ENCODE results near the gene ILF3.

Gene ILF3

DNA sequence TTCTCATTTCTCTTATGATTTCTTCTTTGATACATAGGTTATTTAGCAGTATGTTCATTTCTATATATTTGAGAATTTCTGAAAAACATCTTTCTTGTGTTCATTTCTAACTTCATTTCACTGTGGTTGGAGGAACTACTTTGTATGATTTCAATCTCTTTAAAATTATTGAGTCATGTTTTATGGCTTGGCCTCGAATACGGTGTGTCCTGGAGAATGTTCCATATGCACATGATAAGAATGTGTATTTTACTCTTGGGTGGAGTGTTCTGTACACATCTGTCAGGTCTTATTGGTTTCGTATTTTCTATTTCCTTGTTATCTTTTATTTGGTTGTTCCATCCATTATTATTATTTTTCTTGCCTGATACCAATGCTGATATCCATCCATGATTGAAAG lies 86.7 kb downstream of the ILF3 start:
- H3K9me3 ChIP-seq (ENCODE audit: severe bottlenecking) = no peaks in the 10 kb centered on the region
- TF ChIP-seq, protein P1, sequence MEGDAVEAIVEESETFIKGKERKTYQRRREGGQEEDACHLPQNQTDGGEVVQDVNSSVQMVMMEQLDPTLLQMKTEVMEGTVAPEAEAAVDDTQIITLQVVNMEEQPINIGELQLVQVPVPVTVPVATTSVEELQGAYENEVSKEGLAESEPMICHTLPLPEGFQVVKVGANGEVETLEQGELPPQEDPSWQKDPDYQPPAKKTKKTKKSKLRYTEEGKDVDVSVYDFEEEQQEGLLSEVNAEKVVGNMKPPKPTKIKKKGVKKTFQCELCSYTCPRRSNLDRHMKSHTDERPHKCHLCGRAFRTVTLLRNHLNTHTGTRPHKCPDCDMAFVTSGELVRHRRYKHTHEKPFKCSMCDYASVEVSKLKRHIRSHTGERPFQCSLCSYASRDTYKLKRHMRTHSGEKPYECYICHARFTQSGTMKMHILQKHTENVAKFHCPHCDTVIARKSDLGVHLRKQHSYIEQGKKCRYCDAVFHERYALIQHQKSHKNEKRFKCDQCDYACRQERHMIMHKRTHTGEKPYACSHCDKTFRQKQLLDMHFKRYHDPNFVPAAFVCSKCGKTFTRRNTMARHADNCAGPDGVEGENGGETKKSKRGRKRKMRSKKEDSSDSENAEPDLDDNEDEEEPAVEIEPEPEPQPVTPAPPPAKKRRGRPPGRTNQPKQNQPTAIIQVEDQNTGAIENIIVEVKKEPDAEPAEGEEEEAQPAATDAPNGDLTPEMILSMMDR (IDR thresholded peaks at IDR 0.05; ENCODE audit: poor library complexity, severe bottlenecking) = no peak
- ATAC-seq (ENCODE audit: low read depth) (no peak), DNase-seq (ENCODE audit: low spot score) (no peak)
- H3K27ac ChIP-seq (ENCODE audit: poor library complexity, severe bottlenecking) = no peak overlapping the region
- H3K4me3 ChIP-seq (ENCODE audit: severe bottlenecking) = no peak overlapping the region
- no peaks in the 10 kb centered on the region for H3K4me1 ChIP-seq (ENCODE audit: insufficient read depth, poor library complexity, severe bottlenecking)
- H3K27me3 ChIP-seq (ENCODE audit: insufficient read depth, poor library complexity, severe bottlenecking) = no peaks in the 10 kb centered on the region
- H3K36me3 ChIP-seq (ENCODE audit: low read depth) = peaks cover 12% of the 10 kb centered on the region

All from RWPE2 (cell line).